Right lobe of liver (tissue), 4 donors: ENCODE measurements around the gene GRIN3A.

Experiments
- CTCF ChIP-seq, 4 donors: fragments of 200-600 bp in 3 of 4; fragments of 450-650 bp in 1 of 4; IDR thresholded peaks; one replicate each; pipeline versions ENCODE4 v1.5.1 to v1.8.0; 2016 to 2022; ENCODE audit warnings: antibody characterized with exemption in 4 of 4, mild to moderate bottlenecking in 2 of 4
- POLR2A ChIP-seq: fragments of 450-650 bp; IDR thresholded peaks from one replicate; pipeline ENCODE4 v1.6.1; 2017; ENCODE audit warnings: antibody characterized with exemption, mild to moderate bottlenecking
- donor health status: DM: no; HTN: no; CAD: no.
- donor health status: DM: no; HTN: no; CAD: no.
- donor health status: DM: no; HTN: yes; CAD: no.

GRCh38 chr9:101787891-101788290 lies 49.4 kb upstream of the GRIN3A start:
- TF ChIP-seq POLR2A, result no peak
- TF ChIP-seq CTCF (IDR thresholded peaks at IDR 0.05), result no peak
